Testis (tissue), 3 donors: ENCODE measurements around the gene C5orf47. TPM values are rescaled to one million over a fixed set of nuclear protein-coding genes. Genes with fewer than 3 reads are reported as not detected.

Experiments used
- DNase-seq: peaks from one replicate; pipeline ENCODE4 v3.0.0-alpha.2; 2019
- H3K27ac ChIP-seq, 2 donors: fragments of 200-600 bp; sonication (generic); one replicate each; pipeline ENCODE4 v1.5.1; 2019
- H3K27me3 ChIP-seq: fragments of 200-600 bp; sonication (generic); one replicate; pipeline ENCODE4 v1.5.1; 2019
- H3K36me3 ChIP-seq: fragments of 200-600 bp; sonication (generic); one replicate; pipeline ENCODE4 v1.5.1; 2017; ENCODE audit warnings: low read depth; ENCODE audit errors: missing control alignments
- H3K4me1 ChIP-seq: fragments of 200-600 bp; sonication (generic); one replicate; pipeline ENCODE4 v1.5.1; 2019
- H3K4me3 ChIP-seq, 2 donors: fragments of 200-600 bp; sonication (generic); one replicate each; pipeline ENCODE4 v1.5.1; 2017 to 2019
- H3K9me3 ChIP-seq: fragments of 200-600 bp; sonication (generic); one replicate; pipeline ENCODE4 v1.5.1; 2017
- CTCF ChIP-seq, 3 experiments: fragments of 450-650 bp in 2 of 3; fragments of 200-600 bp in 1 of 3; sonication (generic) in 1 of 3; IDR thresholded peaks; one replicate each; pipeline ENCODE4 v1.5.1; 2016 to 2019; ENCODE audit warnings: antibody characterized with exemption in 3 of 3, mild to moderate bottlenecking in 2 of 3, moderate library complexity in 1 of 3
- POLR2A ChIP-seq: fragments of 450-650 bp; IDR thresholded peaks from one replicate; pipeline ENCODE4 v1.6.1; 2017; ENCODE audit warnings: antibody characterized with exemption, mild to moderate bottlenecking, moderate library complexity
- WGBS, 2 donors: methylation state at CpG; one replicate each; pipeline ENCODE4 v1.1.5; 2018; 5-methylcytosine and 5-hydroxymethylcytosine counted together
- intact Hi-C: fragments of 100-400 bp; cut with DNase I; formaldehyde crosslinking; loops from one replicate; pipeline ENCODE4 v1.15.1; 2023; ENCODE audit warnings: low total_unique reads
- polyA plus RNA-seq: library from polyadenylated mRNA; stranded (reverse); fragments of 350-450 nt; fragmentation: Illumina TruSeq; extraction: RNeasy Lipid Tissue Mini Kit (QIAGEN cat#74804); gene quantifications from one replicate; pipeline ENCODE4 v1.2.3, GENCODE V29; 2014; ENCODE audit warnings: low read depth, low replicate concordance; ENCODE audit not compliant: insufficient read depth
- total RNA-seq, 2 donors: library from RNA; depleted of rRNA; stranded (reverse); fragments of >200 nt; gene quantifications; one replicate each; pipeline ENCODE4 v1.2.3, GENCODE V29; 2016

The C5orf47 gene
- total and polyA plus RNA-seq, 3 donors from 2014 or later = 26.0 to 43.5 (median 29.0) TPM

- Histone ChIP-seq H3K9me3 (no peaks in the 10 kb centered on the region), H3K4me1 (no peaks in the 10 kb centered on the region), H3K36me3 (no peaks in the 10 kb centered on the region), H3K4me3 (no peak overlapping the region), H3K27ac (no peak overlapping the region), H3K27me3 (no peaks in the 10 kb centered on the region)
- WGBS, 2 donors = 89 to 100% methylated on average over 3 of the region's 3 CpGs
- no peak for TF ChIP-seq CTCF (IDR thresholded peaks at IDR 0.05)
- no peak for TF ChIP-seq POLR2A
- no peak for DNase-seq
- intact Hi-C loops = no loop called here
Observed at GRCh38 chr5:174020928-174021304, 31.9 kb downstream of the C5orf47 start.

GRCh38 chr5:174022384-174023095 is 33.6 kb downstream of the C5orf47 start:
- intact Hi-C loops = no loop called here
- H3K4me3 ChIP-seq = no peak overlapping the region
- DNase-seq = no peak
- H3K4me1 ChIP-seq = no peaks in the 10 kb centered on the region
- 64 to 74% methylated on average over 4 of the region's 4 CpGs for WGBS, 2 donors
- no peaks in the 10 kb centered on the region for H3K27me3 ChIP-seq
- H3K27ac ChIP-seq = no peak overlapping the region
- no peaks in the 10 kb centered on the region for H3K9me3 ChIP-seq
- H3K36me3 ChIP-seq = no peaks in the 10 kb centered on the region
- TF ChIP-seq POLR2A = no peak
- no peak for TF ChIP-seq CTCF (IDR thresholded peaks at IDR 0.05)

GRCh38 chr5:174030286-174030685 is 41.3 kb downstream of the C5orf47 start:
- intact Hi-C loops = no loop called here
- 89 to 95% methylated on average over 2 of the region's 2 CpGs for WGBS, 2 donors
- Histone ChIP-seq H3K27me3 (no peaks in the 10 kb centered on the region), H3K36me3 (no peaks in the 10 kb centered on the region), H3K4me3 (no peak overlapping the region), H3K4me1 (no peaks in the 10 kb centered on the region), H3K27ac (no peak overlapping the region), H3K9me3 (no peaks in the 10 kb centered on the region)
- no peak for DNase-seq
- TF ChIP-seq CTCF (IDR thresholded peaks at IDR 0.05) = no peak
- TF ChIP-seq POLR2A = no peak

- intact Hi-C loops = loop anchor here (5.0 kb wide), 1 partner anchor 268 kb away; no protein-coding TSS in a partner anchor
- Histone ChIP-seq H3K27ac (no peak overlapping the region), H3K9me3 (no peaks in the 10 kb centered on the region), H3K4me3 (no peak overlapping the region), H3K4me1 (no peaks in the 10 kb centered on the region), H3K36me3 (no peaks in the 10 kb centered on the region), H3K27me3 (no peaks in the 10 kb centered on the region)
- TF ChIP-seq POLR2A (no peak), CTCF (IDR thresholded peaks at IDR 0.05) (no peak)
- no peak for DNase-seq
- WGBS, 2 donors = 50 to 64% methylated on average over 6 of the region's 6 CpGs
Observed at GRCh38 chr5:174044466-174045254, 55.7 kb downstream of the C5orf47 start.
